Psoas muscle (tissue), 8 donors: ENCODE results near the gene FLNB. TPM values are rescaled to one million over a fixed set of nuclear protein-coding genes. Genes with fewer than 3 reads are reported as not detected.

Source experiments
- ATAC-seq, 4 donors: fragments of 200-7000 bp; cut with Tn5 transposase; one replicate each; pipeline ENCODE4 v1.9.1; 2020; ENCODE audit warnings: moderate library complexity in 3 of 4, mild to moderate bottlenecking in 2 of 4
- DNase-seq, 2 donors: peaks; one replicate each; pipeline ENCODE4 v3.0.0-alpha.2; 2020
- H3K27ac ChIP-seq: fragments of 200-600 bp; one replicate; pipeline ENCODE4 v1.8.0; 2022
- H3K27me3 ChIP-seq, 3 donors: fragments of 200-600 bp in 1 of 3; one replicate each; pipeline versions ENCODE4 v1.6.1 to v1.8.0; 2013 to 2022; ENCODE audit warnings: low read length in 2 of 3, mild to moderate bottlenecking in 2 of 3, moderate library complexity in 1 of 3; ENCODE audit not compliant: insufficient read depth in 3 of 3
- H3K36me3 ChIP-seq, 2 donors: fragments of 200-600 bp in 1 of 2; one replicate each; pipeline versions ENCODE4 v1.6.1 to v1.8.0; 2013 to 2022; ENCODE audit warnings: low read depth in 1 of 2, mild to moderate bottlenecking in 1 of 2, moderate library complexity in 1 of 2; ENCODE audit not compliant: insufficient read depth in 1 of 2
- H3K4me1 ChIP-seq: fragments of 200-600 bp; one replicate; pipeline ENCODE4 v1.8.0; 2022
- H3K4me3 ChIP-seq: fragments of 200-600 bp; one replicate; pipeline ENCODE4 v1.8.0; 2022; ENCODE audit warnings: mild to moderate bottlenecking
- H3K9me3 ChIP-seq: fragments of 200-600 bp; one replicate; pipeline ENCODE4 v1.8.0; 2022
- CTCF ChIP-seq: fragments of 200-600 bp; IDR thresholded peaks from one replicate; pipeline ENCODE4 v1.8.0; 2022; ENCODE audit warnings: antibody characterized with exemption
- WGBS, 3 donors: extraction: QIAGEN DNeasy Blood & Tissue Kit; methylation state at CpG; one replicate each; pipeline versions ENCODE4 v1.1.6 to v1.1.7; 2013; 5-methylcytosine and 5-hydroxymethylcytosine counted together
- intact Hi-C, 2 donors: fragments of 100-400 bp; cut with DNase I; formaldehyde crosslinking; loops; one replicate each; pipeline versions ENCODE4 v1.11.0 to v1.14.2; 2022
- polyA plus RNA-seq, 3 donors: library from polyadenylated mRNA; stranded (reverse); fragments of 200-250 nt; gene quantifications; one replicate each; pipeline ENCODE4 v1.2.3, GENCODE V29; 2013
- total RNA-seq, 4 donors: library from RNA; stranded (reverse); fragmentation: NEBNext Ultra II Directional in 2 of 4; extraction: Animal tissue kit (Norgen Biotek cat#: 25700) in 2 of 4; gene quantifications; one replicate each; pipeline versions ENCODE4 v1.2.1 to v1.2.4, GENCODE V29; 2021 to 2023
- donor health status: healthy with polysubstance abuse.
- donor health status: DM: no; HTN: no; CAD: no; lungs with moderate emphysema.
- donor health status: Bipolar disorder and iron deficiency.
- donor health status: healthy.
- donor health status: DM: yes; HTN: yes; CAD: no.
- donor health status: DM: no; HTN: no; CAD: no.
- donor health status: DM: no; HTN: no; CAD: no.
- donor health status: DM: yes; HTN: yes; CAD: no.

The FLNB gene
- total and polyA plus RNA-seq, 7 donors = 6.4 to 17.9 (median 14.7) TPM

GRCh38 chr3:58184982-58185360 lies 176.7 kb downstream of the FLNB start:
- intact Hi-C loops = loop anchor here (5.0 to 10.0 kb wide), 3 partner anchors 32 to 352 kb away; partner anchors contain the start of gene ACOX2 (in 1 of the 2)
- H3K36me3 ChIP-seq = no peaks in the 10 kb centered on the region
- 91 to 93% (median 92%) methylated on average over 7 of the region's 7 CpGs for WGBS, 3 donors

GRCh38 chr3:58188173-58188564 lies 179.9 kb downstream of the FLNB start:
- intact Hi-C loops = loop anchor here (5.0 to 10.0 kb wide), 2 partner anchors 227 to 349 kb away; partner anchors contain the start of gene ACOX2 (in 1 of the 2)
- no peaks in the 10 kb centered on the region for H3K4me1 ChIP-seq
- 76 to 81% (median 79%) methylated on average over 6 of the region's 6 CpGs for WGBS, 3 donors
- no peak overlapping the region for H3K27ac ChIP-seq
- no peak for TF ChIP-seq CTCF
- ATAC-seq (no peak), DNase-seq (no peak)
- no peaks in the 10 kb centered on the region for H3K27me3 ChIP-seq
- H3K9me3 ChIP-seq = no peaks in the 10 kb centered on the region
- no peaks in the 10 kb centered on the region for H3K36me3 ChIP-seq
- no peak overlapping the region for H3K4me3 ChIP-seq

More at GRCh38 chr3:58184982-58185360, 176.7 kb downstream of the FLNB start:
- ATAC-seq = no peak
- TF ChIP-seq CTCF = no peak
- Histone ChIP-seq H3K27me3 (no peaks in the 10 kb centered on the region), H3K4me1 (no peaks in the 10 kb centered on the region), H3K27ac (no peak overlapping the region), H3K9me3 (no peaks in the 10 kb centered on the region), H3K4me3 (no peak overlapping the region)
- DNase-seq = no peak

GRCh38 chr3:58188921-58189451 lies 180.8 kb downstream of the FLNB start:
- no peaks in the 10 kb centered on the region for H3K36me3 ChIP-seq
- ATAC-seq = no peak
- no peak for DNase-seq
- 62 to 69% (median 65%) methylated on average over 10 of the region's 10 CpGs for WGBS, 3 donors
- H3K4me1 ChIP-seq = no peaks in the 10 kb centered on the region
- H3K27me3 ChIP-seq = no peaks in the 10 kb centered on the region
- no peak overlapping the region for H3K27ac ChIP-seq
- TF ChIP-seq CTCF = no peak
- intact Hi-C loops = loop anchor here (5.0 to 10.0 kb wide), 2 partner anchors 226 to 348 kb away; partner anchors contain the start of gene ACOX2 (in 1 of the 2)
- H3K4me3 ChIP-seq = no peak overlapping the region
- no peaks in the 10 kb centered on the region for H3K9me3 ChIP-seq

- 75 to 80% (median 79%) methylated on average over 5 of the region's 5 CpGs for WGBS, 3 donors
- H3K36me3 ChIP-seq = no peaks in the 10 kb centered on the region
- H3K4me1 ChIP-seq = no peaks in the 10 kb centered on the region
- DNase-seq = no peak
- H3K27me3 ChIP-seq = no peaks in the 10 kb centered on the region
- H3K27ac ChIP-seq = no peak overlapping the region
- no peaks in the 10 kb centered on the region for H3K9me3 ChIP-seq
- ATAC-seq = no peak
- TF ChIP-seq CTCF = no peak
- no peak overlapping the region for H3K4me3 ChIP-seq
- intact Hi-C loops = loop anchor here (5.0 to 10.0 kb wide), 2 partner anchors 225 to 348 kb away; partner anchors contain the start of gene ACOX2 (in 1 of the 2)
These were observed 181.5 kb downstream of the FLNB start for GRCh38 chr3:58189691-58190090.

GRCh38 chr3:58190291-58190690 lies 182.1 kb downstream of the FLNB start:
- H3K27me3 ChIP-seq = no peaks in the 10 kb centered on the region
- intact Hi-C loops = no loop called here
- H3K9me3 ChIP-seq = no peaks in the 10 kb centered on the region
- ATAC-seq (no peak), DNase-seq (no peak)
- WGBS, 3 donors = 95 to 100% (median 96%) methylated on average over 4 of the region's 4 CpGs
- TF ChIP-seq CTCF = no peak
- no peaks in the 10 kb centered on the region for H3K36me3 ChIP-seq
- H3K27ac ChIP-seq = no peak overlapping the region
- no peak overlapping the region for H3K4me3 ChIP-seq
- H3K4me1 ChIP-seq = no peaks in the 10 kb centered on the region
